OCI-LY1 (cell line): Measurements from ENCODE around the gene OR5H1.

Experiments
- CTCF ChIP-seq: fragments of 200-600 bp; sonication (generic), shearing (Covaris generic); IDR thresholded peaks from 2 replicates; pipeline ENCODE4 v1.5.1; 2017; ENCODE audit warnings: mild to moderate bottlenecking, antibody characterized with exemption, low read length, moderate library complexity, mixed read lengths
- EZH2 ChIP-seq: fragments of 200-600 bp; sonication (generic), shearing (Covaris generic); IDR thresholded peaks from 2 replicates; pipeline ENCODE4 v1.8.0; 2017; ENCODE audit warnings: borderline replicate concordance, mixed run types, mild to moderate bottlenecking, antibody characterized with exemption, low read length, moderate library complexity, mixed read lengths

- TF ChIP-seq CTCF (no peak), EZH2 (no peak)
Observed at GRCh38 chr3:98171071-98171470, 40.5 kb downstream of the OR5H1 start.
